Fibroblast of lung (primary cell): ENCODE results near the gene FBXW9.

Experiments
- CTCF ChIP-seq, 2 donors: IDR thresholded peaks in 1 of 2; conservative IDR thresholded peaks in 1 of 2; 1 replicate in 1 of 2; 2 replicates in 1 of 2; pipeline ENCODE4 v1.5.1; 2011 to 2012; ENCODE audit warnings: low read length in 2 of 2, control low read depth in 1 of 2, inconsistent platforms in 1 of 2, low read depth in 1 of 2, mild to moderate bottlenecking in 1 of 2
- EZH2 ChIP-seq: IDR thresholded peaks from 2 replicates; pipeline ENCODE4 v1.5.1; 2012; ENCODE audit warnings: low read length, control low read depth, mild to moderate bottlenecking; ENCODE audit errors: missing control alignments

- no peak for TF ChIP-seq CTCF (conservative IDR thresholded peaks at IDR 0.05 in 1 of 2, IDR thresholded peaks at IDR 0.05 in 1 of 2; ENCODE audit: low read depth in 1 of 2, low read length in 2 of 2)
- no peak for TF ChIP-seq EZH2
Observed at GRCh38 chr19:12705169-12705568, 8.7 kb upstream of the FBXW9 start.
